ENCODE data around the gene WDR27. TPM values are rescaled to one million over a fixed set of nuclear protein-coding genes. Genes with fewer than 3 reads are reported as not detected.

WDR27 gene
- polyA plus RNA-seq, 1 donor from 2014 or later = 35.8 TPM

- Histone ChIP-seq H2AFZ (ENCODE audit: low read depth, low read length) (no peak overlapping the region), H3K9ac (ENCODE audit: low read length) (no peak overlapping the region), H3K9me3 (ENCODE audit: low read length) (peaks cover 3% of the 10 kb centered on the region), H3K36me3 (ENCODE audit: insufficient read depth, low read length) (peaks cover 8% of the 10 kb centered on the region), H3K4me2 (ENCODE audit: low read length) (no peak overlapping the region), H3K27me3 (ENCODE audit: insufficient read depth, low read depth, low read length) (no peaks in the 10 kb centered on the region), H3K4me3 (ENCODE audit: low read length) (no peak overlapping the region), H3K9me2 (ENCODE audit: insufficient read depth, low read length) (no peaks in the 10 kb centered on the region), H3K79me2 (replicated peaks; ENCODE audit: insufficient read depth, low read length) (no peaks in the 10 kb centered on the region), H3K27ac (ENCODE audit: low read length) (no peak overlapping the region), H4K20me1 (ENCODE audit: insufficient read depth) (no peaks in the 10 kb centered on the region), H3F3A (ENCODE audit: insufficient read depth, low read length, poor library complexity, severe bottlenecking) (no peaks in the 10 kb centered on the region)
- no peak for TF ChIP-seq MXI1 (conservative IDR thresholded peaks at IDR 0.05; ENCODE audit: poor library complexity, severe bottlenecking)
- no peak for TF ChIP-seq EP300 (conservative IDR thresholded peaks at IDR 0.05; ENCODE audit: poor library complexity, severe bottlenecking)
- TF ChIP-seq CTCF (IDR thresholded peaks at IDR 0.05; ENCODE audit: poor library complexity, severe bottlenecking) = no peak
- TF ChIP-seq TAF1 (IDR thresholded peaks at IDR 0.05; ENCODE audit: low read depth) = no peak
- no peak for TF ChIP-seq SMC3 (conservative IDR thresholded peaks at IDR 0.05; ENCODE audit: poor library complexity)
- no peak for TF ChIP-seq EZH2 (IDR thresholded peaks at IDR 0.05; ENCODE audit: borderline replicate concordance, insufficient read depth, low read length, poor library complexity, severe bottlenecking)
- TF ChIP-seq RAD21 (conservative IDR thresholded peaks at IDR 0.05) = no peak
- TF ChIP-seq POLR2AphosphoS5 (IDR thresholded peaks at IDR 0.05) = no peak
- no peak for TF ChIP-seq REST (IDR thresholded peaks at IDR 0.05; ENCODE audit: borderline replicate concordance)
Measured at GRCh38 chr6:169685860-169686259, 16.0 kb downstream of the WDR27 start.

DNA sequence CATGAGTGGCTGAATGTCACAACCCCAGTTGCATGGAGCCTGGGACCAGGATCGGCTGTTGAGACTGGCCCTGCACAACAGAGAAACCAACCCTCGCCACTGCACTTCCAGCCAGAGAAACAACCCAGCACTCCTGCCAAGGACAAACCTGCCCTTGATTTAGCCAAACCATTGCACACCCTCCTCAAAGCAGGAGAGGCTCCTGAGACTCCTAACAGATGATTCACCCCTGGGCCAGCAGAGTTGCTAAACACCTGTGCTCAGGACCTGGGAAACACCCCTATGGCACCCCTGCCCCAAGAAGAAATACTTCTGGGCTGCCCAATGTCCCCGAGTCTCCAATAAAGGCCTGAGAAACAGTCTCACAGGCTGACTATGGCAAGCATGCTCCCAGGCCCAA lies 17.8 kb downstream of the WDR27 start:
- Histone ChIP-seq H3K9me3 (ENCODE audit: low read length) (peaks cover 3% of the 10 kb centered on the region), H3F3A (ENCODE audit: insufficient read depth, low read length, poor library complexity, severe bottlenecking) (no peaks in the 10 kb centered on the region), H3K36me3 (ENCODE audit: insufficient read depth, low read length) (peaks cover 8% of the 10 kb centered on the region), H3K27ac (ENCODE audit: low read length) (no peak overlapping the region), H2AFZ (ENCODE audit: low read depth, low read length) (no peak overlapping the region), H4K20me1 (ENCODE audit: insufficient read depth) (no peaks in the 10 kb centered on the region), H3K4me2 (ENCODE audit: low read length) (no peak overlapping the region), H3K79me2 (replicated peaks; ENCODE audit: insufficient read depth, low read length) (no peaks in the 10 kb centered on the region), H3K4me3 (ENCODE audit: low read length) (no peak overlapping the region), H3K27me3 (ENCODE audit: insufficient read depth, low read depth, low read length) (no peaks in the 10 kb centered on the region), H3K9me2 (ENCODE audit: insufficient read depth, low read length) (no peaks in the 10 kb centered on the region), H3K9ac (ENCODE audit: low read length) (no peak overlapping the region)
- TF ChIP-seq POLR2AphosphoS5 (IDR thresholded peaks at IDR 0.05) (no peak), MXI1 (conservative IDR thresholded peaks at IDR 0.05; ENCODE audit: poor library complexity, severe bottlenecking) (no peak), EZH2 (IDR thresholded peaks at IDR 0.05; ENCODE audit: borderline replicate concordance, insufficient read depth, low read length, poor library complexity, severe bottlenecking) (no peak), TAF1 (IDR thresholded peaks at IDR 0.05; ENCODE audit: low read depth) (no peak), REST (IDR thresholded peaks at IDR 0.05; ENCODE audit: borderline replicate concordance) (no peak)

Data from neural cell (in vitro differentiated cells).